ENCODE data around the gene ELAVL3.

The ELAVL3 gene

DNA sequence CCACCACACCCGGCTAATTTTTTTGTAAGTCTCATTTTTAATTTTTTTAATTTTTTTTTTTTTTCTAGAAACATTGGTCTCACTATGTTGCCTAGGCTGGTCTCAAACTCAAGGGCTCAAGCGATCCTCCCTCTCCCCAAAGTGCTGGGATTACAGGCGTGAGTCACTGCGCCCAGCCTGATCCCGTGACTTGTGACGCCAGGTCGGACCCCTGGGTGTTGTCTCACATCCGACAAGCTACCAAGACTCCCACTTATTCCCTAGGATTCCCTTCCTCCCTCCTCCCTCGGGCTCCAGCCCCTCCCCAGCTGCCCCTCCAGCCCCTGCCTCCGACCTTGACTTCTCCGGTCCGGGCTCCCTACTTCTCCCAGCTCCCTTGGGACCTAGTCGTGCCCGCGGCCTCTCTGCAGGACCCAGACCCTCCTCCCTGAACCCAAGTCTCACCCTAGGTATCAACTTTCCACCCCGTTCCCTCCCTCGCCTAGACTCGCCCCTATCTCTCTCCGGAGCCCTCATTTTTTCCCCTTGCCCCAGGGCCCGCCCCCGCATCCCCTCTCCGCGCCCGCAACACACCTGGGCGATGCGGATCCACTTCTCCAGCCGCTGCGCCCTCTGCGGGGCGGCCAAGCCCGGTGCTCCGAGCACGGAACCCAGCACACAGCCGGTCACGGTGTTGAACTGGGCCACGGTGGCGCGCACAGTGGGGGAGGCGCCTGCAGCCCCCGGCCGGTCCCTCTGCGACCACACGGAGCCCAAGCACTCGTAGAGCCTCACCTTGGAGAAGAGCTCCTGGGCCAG is 74.8 kb downstream of the ELAVL3 start:
- DNase-seq, result no peak

DNA sequence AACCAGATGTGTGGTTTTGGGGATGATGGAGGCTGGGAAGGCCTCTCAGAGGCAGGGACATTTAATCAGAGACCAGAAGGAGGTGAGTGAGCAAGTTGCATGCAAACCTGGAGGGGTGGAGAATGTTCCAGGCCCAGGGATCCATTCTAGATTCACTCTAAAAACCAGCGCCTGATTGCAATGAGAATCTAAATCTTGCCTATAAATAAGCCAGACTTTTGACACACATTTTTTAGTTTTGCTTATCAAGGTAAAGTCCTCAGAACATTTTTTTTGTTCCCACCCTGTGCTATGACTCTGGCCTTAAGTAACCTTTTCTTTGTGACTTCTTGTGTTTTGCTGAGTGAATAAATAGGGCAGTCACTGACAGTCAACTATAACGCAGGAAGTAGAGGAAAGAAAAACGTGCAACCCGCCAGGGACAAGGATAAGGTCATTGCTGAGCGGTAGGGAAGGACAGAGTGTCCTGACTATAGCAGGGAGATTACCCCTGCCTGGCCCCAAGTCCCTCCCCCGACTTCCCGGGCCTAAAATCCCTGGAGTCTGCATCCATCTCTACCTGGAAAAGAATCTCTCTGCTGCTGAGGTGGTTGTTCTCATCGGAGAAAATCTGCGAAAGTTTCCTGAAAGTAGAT is 76.1 kb downstream of the ELAVL3 start:
- no peak for DNase-seq

DNA sequence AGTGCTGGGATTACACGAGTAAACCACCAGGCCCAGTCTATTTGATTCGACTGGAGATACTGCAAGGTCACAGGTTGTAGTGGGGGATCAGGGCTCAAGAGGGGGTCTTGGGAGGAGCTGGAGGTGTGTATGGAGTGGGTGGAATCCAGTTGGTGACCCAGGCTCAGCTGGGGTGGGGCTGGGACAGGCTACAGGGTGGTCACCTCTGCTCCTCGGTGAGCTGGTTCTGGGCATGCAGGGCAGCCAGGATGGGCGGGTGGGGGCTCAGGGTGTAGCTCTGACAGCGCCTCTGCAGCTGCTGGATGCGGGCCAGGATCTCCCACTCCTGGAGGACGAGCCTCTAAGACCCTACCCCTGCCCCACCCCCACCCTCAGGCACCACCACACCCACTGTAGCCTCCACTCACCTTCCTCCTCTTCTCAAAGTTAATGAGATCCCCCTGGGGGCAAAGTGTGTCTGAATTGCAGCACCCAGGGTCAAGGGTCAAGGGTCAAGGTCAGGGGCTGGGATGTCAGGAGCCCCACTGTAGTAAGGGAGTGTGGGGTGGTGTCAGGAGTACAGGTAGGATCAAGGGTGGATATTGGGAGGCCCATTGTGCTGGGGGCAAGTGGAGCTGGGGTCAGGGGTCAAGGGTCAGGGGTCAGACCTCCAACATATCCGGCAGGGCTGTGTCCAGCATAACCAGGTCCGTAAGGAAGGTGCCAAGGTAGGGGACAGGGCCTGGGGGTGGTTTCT is 78.9 kb downstream of the ELAVL3 start:
- DNase-seq, result no peak

Measured in fibroblast of skin of abdomen (primary cell).